Ecto neural progenitor cell (in vitro differentiated cells): ENCODE results near the gene TRIM69.
A peak's percentile ranks its signal among the peaks of the same experiment; 100 is the strongest.
"Not testable (repeated sequence)": the region's sequence is repeated elsewhere in the genome, so short reads cannot be mapped to it uniquely, and the experiment has no call there.

ENCODE experiments used
- DNase-seq: peaks from one replicate; pipeline ENCODE4 v3.0.0-alpha.2; 2018; ENCODE audit warnings: low spot score

The TRIM69 gene, protein sequence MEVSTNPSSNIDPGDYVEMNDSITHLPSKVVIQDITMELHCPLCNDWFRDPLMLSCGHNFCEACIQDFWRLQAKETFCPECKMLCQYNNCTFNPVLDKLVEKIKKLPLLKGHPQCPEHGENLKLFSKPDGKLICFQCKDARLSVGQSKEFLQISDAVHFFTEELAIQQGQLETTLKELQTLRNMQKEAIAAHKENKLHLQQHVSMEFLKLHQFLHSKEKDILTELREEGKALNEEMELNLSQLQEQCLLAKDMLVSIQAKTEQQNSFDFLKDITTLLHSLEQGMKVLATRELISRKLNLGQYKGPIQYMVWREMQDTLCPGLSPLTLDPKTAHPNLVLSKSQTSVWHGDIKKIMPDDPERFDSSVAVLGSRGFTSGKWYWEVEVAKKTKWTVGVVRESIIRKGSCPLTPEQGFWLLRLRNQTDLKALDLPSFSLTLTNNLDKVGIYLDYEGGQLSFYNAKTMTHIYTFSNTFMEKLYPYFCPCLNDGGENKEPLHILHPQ

GRCh38 chr15:44736181-44736765 lies at the start of gene TRIM69:
TSS of gene TRIM69 (plus strand) at chr15:44736528. CDS start at chr15:44736705, 177 bp downstream.
- no peak for DNase-seq

DNA sequence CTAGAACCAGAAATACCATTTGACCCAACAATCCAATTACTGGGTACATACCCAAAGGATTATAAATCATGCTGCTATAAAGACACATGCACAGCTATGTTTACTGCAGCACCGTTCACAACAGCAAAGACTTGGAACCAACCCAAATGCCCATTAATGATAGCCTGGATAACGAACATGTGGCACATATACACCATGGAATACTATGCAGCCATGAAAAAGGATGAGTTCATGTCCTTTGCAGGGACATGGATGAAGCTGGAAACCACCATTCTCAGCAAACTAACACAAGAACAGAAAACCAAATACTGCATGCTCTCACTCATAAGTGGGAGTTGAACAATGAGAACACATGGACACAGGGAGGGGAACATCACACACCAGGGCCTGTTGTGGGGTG lies 47.0 kb upstream of the TRIM69 start:
- DNase-seq: not testable (repeated sequence)

DNA sequence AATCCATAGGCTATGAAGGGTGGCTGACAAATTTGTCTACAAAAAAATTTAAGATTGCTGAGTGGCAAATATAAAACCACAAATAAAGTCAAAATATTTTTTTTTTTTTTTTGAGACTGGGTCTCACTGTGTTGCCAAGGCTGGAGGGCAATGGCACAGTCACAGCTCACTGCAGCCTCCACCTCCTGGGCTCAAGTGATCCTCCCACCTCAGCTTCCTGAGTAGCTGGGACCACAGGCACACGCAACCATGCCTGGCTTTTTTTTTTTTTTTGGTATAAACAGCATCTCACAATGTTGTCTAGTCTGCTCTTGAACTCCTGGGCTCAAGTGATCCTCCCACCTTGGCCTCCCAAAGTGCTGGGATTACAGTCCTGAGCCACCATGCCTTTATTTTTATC lies 46.1 kb upstream of the TRIM69 start:
- DNase-seq: not testable (repeated sequence)

- DNase-seq: no peak
Observed at GRCh38 chr15:44692659-44693058, 43.7 kb upstream of the TRIM69 start.

- no peak for DNase-seq
Observed at GRCh38 chr15:44694416-44694815, 41.9 kb upstream of the TRIM69 start.

- DNase-seq: no peak
Observed at GRCh38 chr15:44695294-44695693, 41.0 kb upstream of the TRIM69 start.

- no peak for DNase-seq
Observed at GRCh38 chr15:44697014-44697413, 39.3 kb upstream of the TRIM69 start.

GRCh38 chr15:44698641-44699040 lies 37.7 kb upstream of the TRIM69 start:
- no peak for DNase-seq

GRCh38 chr15:44700676-44701075 lies 35.7 kb upstream of the TRIM69 start:
- DNase-seq: not testable (repeated sequence)

DNA sequence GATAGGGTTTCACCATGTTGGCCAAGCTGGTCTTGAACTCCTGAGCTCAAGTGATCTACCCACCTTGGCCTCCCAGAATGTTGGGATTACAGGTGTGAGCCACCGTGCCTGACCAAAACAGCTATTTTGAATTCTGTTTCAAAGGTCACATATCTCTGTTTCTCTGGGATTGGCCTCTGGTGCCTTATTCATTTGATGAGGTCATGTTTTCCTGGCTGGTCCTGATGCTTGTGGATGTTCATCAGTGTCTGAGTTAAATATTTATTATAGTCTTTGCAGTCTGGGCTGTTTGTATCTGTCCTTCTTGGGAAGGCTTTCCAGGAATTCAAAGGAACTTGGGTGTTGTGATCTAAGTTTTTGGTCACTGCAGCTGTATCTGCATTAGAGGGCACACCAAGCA lies 30.3 kb upstream of the TRIM69 start:
- no peak for DNase-seq

DNA sequence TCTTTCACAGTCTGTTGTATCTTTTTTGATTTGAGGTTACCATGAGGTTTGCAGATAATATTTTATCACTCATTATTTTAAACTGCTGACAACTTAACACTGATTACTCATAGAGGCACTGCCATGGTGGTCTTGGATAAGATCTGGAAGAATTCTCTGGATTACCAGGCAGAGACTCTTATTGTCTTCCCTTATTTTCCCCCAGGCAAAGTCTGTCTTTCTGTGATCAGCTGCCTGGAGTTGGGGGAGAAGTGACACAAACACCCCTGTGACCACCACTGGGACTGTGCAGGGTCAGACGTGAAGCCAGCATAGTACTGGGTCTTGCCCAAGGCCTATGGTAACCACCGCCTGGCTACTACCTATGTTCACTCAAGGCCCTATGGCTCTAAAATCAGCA lies 29.9 kb upstream of the TRIM69 start:
- no peak for DNase-seq

DNA sequence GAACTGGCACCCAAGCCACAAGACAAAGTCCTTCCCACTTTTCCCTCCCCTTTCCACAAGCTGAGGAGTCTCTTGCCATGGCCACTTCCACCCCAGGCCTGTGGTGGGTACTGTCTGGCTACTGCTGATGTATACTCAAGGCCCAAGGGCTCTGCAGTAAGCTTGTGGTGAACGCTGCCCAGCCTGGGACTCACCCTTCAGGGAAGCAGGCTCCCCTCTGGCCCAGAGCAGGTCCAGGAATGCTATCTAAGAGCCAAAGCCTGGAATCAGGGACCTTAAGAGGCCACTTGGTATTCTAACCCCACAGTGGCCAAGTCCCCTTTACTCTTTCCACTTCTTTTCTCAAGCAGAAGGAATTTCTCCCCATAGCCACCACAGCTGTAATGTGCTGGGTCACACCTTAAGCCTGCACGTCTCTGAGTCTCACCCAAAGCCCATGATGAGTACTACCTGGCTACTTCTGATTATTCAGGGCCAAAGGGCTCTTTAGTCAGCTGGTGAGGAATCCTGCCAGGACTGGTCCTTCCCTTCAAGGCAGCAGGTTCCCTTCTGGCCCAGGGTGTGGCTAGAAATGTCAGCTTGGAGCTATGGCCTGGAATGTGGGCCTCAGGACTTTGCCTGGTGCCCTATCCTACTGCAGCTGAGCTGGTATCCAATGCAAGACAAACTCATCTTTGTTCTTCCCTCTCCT lies 29.2 kb upstream of the TRIM69 start:
- DNase-seq: no peak

DNA sequence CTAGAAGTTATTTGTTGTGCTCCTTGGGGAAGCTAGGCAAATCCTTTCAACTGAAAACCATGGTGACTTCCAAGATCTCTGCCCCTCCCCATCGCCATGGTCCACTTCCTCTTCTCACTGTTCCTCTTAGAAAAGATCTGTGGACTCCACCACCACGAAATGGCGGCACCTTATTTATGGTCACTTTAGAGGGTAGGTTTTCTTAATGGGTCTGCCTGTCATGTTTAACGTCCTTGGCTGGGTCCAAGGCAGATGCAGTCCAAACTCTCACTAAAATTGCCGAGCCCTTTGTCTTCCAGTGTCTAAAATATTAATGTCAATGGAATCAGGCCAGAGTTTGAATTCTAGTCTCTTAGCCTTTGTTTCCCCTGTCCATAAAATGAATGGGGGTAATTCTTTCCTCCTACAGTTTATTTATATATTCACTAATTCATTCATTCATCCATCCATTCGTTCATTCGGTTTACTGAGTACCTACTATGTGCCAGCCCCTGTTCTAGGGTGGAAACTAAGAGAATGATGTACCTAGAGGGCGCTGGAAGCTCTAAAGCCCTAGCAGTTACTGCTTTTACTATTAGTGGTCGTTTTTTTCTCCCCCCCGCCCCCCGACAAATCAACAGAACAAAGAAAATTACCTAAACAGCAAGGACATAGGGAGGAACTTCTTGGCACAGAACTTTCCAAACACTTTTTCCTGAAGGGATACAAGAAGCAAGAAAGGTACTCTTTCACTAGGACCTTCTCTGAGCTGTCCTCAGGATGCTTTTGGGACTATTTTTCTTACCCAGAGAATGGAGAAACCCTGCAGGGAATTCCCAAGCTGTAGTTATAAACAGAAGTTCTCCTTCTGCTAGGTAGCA lies 25.9 kb upstream of the TRIM69 start:
- DNase-seq: no peak

DNA sequence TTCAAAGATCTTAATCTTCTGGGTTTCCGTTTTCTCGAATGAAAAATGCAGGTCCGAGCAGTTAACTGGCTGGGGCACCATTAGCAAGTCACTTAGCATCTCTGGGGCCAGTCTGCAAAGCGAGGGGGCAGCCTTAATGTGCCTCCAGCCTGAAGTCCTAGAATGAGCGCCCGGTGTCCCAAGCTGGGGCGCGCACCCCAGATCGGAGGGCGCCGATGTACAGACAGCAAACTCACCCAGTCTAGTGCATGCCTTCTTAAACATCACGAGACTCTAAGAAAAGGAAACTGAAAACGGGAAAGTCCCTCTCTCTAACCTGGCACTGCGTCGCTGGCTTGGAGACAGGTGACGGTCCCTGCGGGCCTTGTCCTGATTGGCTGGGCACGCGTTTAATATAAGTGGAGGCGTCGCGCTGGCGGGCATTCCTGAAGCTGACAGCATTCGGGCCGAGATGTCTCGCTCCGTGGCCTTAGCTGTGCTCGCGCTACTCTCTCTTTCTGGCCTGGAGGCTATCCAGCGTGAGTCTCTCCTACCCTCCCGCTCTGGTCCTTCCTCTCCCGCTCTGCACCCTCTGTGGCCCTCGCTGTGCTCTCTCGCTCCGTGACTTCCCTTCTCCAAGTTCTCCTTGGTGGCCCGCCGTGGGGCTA lies 25.1 kb upstream of the TRIM69 start, which contains the start of the genes B2M and PATL2:
Gene B2M (plus strand): TSS at position 422 of the 647 bp plus-strand sequence. CDS start 30 bp downstream, at position 452.
Gene PATL2 (minus strand): TSS at position 228 of the 647 bp plus-strand sequence. CDS start 34,833 bp downstream, outside the sequence.
- DNase-seq: peak; percentile 97

GRCh38 chr15:44711743-44712345 lies 24.5 kb upstream of the TRIM69 start:
- no peak for DNase-seq

DNA sequence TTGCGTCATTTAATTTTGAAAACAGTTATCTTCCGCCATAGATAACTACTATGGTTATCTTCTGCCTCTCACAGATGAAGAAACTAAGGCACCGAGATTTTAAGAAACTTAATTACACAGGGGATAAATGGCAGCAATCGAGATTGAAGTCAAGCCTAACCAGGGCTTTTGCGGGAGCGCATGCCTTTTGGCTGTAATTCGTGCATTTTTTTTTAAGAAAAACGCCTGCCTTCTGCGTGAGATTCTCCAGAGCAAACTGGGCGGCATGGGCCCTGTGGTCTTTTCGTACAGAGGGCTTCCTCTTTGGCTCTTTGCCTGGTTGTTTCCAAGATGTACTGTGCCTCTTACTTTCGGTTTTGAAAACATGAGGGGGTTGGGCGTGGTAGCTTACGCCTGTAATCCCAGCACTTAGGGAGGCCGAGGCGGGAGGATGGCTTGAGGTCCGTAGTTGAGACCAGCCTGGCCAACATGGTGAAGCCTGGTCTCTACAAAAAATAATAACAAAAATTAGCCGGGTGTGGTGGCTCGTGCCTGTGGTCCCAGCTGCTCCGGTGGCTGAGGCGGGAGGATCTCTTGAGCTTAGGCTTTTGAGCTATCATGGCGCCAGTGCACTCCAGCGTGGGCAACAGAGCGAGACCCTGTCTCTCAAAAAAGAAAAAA lies 23.9 kb upstream of the TRIM69 start:
- DNase-seq: peak; percentile 44

GRCh38 chr15:44713006-44713966 lies 23.0 kb upstream of the TRIM69 start:
- DNase-seq: no peak

DNA sequence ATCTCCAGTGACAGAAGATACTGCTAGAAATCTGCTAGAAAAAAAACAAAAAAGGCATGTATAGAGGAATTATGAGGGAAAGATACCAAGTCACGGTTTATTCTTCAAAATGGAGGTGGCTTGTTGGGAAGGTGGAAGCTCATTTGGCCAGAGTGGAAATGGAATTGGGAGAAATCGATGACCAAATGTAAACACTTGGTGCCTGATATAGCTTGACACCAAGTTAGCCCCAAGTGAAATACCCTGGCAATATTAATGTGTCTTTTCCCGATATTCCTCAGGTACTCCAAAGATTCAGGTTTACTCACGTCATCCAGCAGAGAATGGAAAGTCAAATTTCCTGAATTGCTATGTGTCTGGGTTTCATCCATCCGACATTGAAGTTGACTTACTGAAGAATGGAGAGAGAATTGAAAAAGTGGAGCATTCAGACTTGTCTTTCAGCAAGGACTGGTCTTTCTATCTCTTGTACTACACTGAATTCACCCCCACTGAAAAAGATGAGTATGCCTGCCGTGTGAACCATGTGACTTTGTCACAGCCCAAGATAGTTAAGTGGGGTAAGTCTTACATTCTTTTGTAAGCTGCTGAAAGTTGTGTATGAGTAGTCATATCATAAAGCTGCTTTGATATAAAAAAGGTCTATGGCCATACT lies 21.1 kb upstream of the TRIM69 start:
- DNase-seq: no peak
